ENCODE results near the gene GPR157.

Gene GPR157

DNA sequence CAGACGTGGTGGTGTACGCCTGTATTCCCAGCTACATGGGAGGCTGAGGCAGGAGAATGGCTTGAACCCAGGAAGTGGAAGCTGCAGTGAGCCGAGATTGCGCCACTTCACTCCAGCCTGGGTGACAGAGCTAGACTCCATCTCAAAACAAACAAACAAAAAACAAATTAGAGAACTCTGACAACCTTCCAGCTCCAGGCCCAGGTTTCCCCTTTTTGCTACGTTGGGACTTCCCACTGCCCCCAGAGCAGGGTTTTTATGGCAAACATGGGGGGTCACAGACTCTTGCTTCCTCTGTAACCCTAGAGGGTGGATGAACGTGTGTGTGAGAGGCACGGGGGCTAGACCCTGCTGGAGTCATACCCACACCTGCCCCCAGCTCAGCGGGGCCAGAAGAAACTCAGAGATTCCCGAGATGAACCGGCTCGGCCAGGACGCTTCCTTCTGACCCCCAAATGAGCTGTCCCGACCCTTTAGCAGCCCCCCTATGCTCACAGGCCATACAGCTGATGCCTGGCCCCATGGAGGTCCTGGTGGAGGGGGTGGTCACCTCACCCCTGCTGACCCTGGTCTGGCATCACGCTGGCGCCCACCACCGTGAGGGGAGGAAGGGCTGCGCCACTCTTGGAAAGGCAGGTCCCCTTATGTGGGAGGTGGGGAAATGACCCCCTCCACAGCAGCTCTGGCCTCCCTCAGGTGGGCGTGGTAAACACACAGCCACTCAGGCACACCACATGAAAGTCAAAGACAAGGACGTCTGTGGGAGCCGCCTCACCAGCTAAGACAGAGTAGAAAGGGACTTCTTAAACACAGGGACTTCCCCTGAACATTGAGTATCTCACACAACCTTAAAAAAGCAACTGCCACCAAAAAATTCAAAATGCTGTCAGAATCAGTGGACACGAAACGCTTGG is 7.1 kb downstream of the GPR157 start:
- H3K79me2 ChIP-seq (ENCODE audit: insufficient read depth, low read length): no peaks in the 10 kb centered on the region

DNA sequence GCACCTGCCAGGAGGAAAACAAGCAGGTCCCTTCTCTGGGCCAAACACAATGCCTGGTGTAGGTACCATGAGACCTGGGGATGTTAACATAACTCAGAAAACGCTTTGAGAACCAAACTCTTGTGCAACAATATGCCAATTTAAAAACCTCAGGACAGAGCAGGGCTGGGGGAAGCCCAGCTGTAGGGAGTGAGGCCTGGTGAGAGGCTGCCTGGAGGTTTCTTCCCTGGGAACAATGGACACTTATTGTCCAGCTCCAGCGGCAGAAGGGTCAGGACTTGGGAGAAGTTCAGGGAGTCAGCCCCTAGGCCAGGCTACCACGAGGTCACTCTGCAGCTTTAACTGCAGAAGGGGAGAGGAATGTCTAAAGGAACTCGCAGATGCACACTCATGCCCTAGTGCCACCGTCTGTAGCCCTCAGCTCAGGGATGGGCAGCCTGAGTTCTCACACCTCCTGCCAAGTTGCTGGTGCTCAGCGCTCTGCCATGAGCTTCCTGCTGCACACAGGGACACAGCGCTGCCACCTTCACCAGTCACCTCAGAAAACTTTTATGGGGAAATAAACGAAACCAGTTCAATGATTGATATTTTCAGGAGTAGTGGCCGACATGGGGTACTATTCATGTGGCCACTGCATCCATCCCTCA is 8.5 kb downstream of the GPR157 start:
- H3F3A ChIP-seq (ENCODE audit: insufficient read depth, low read length): no peaks in the 10 kb centered on the region
- no peak overlapping the region for H3K4me3 ChIP-seq (ENCODE audit: low read depth, low read length, poor library complexity, severe bottlenecking)
- no peaks in the 10 kb centered on the region; the same call in 1 of the 2 replicates for H3K27me3 ChIP-seq (ENCODE audit: insufficient read depth, low read length)
- H4K20me1 ChIP-seq (ENCODE audit: insufficient read depth, low read length): no peaks in the 10 kb centered on the region
- TF ChIP-seq EZH2 (IDR thresholded peaks at IDR 0.05; ENCODE audit: borderline replicate concordance, low read length): no peak
- TF ChIP-seq, protein P1, sequence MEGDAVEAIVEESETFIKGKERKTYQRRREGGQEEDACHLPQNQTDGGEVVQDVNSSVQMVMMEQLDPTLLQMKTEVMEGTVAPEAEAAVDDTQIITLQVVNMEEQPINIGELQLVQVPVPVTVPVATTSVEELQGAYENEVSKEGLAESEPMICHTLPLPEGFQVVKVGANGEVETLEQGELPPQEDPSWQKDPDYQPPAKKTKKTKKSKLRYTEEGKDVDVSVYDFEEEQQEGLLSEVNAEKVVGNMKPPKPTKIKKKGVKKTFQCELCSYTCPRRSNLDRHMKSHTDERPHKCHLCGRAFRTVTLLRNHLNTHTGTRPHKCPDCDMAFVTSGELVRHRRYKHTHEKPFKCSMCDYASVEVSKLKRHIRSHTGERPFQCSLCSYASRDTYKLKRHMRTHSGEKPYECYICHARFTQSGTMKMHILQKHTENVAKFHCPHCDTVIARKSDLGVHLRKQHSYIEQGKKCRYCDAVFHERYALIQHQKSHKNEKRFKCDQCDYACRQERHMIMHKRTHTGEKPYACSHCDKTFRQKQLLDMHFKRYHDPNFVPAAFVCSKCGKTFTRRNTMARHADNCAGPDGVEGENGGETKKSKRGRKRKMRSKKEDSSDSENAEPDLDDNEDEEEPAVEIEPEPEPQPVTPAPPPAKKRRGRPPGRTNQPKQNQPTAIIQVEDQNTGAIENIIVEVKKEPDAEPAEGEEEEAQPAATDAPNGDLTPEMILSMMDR (IDR thresholded peaks at IDR 0.05; ENCODE audit: low read length): no peak
- no peaks in the 10 kb centered on the region for H3K9me2 ChIP-seq (ENCODE audit: low read depth, low read length)
- no peaks in the 10 kb centered on the region for H3K79me2 ChIP-seq (ENCODE audit: insufficient read depth, low read length)
- H3K9me3 ChIP-seq (ENCODE audit: low read length): 0 out of 2 replicates have a peak, but pooled peaks cover 3% of the 10 kb centered on the region
- H3K27ac ChIP-seq (ENCODE audit: low read depth, low read length, poor library complexity, severe bottlenecking): no peak overlapping the region
- peaks cover 8% of the 10 kb centered on the region for H3K4me1 ChIP-seq (ENCODE audit: insufficient read depth, low read length, severe bottlenecking)
- H3K4me2 ChIP-seq (ENCODE audit: low read length): no peak overlapping the region
- no peak overlapping the region for H3K9ac ChIP-seq (ENCODE audit: low read length)
- H2AFZ ChIP-seq (ENCODE audit: low read length): no peak overlapping the region
- no peaks in the 10 kb centered on the region; the same call in 1 of the 2 replicates for H3K36me3 ChIP-seq (ENCODE audit: insufficient read depth, low read length)

More for the DNA sequence above, 7.1 kb downstream of the GPR157 start:
- Histone ChIP-seq H3K4me3 (ENCODE audit: low read depth, low read length, poor library complexity, severe bottlenecking) (no peak overlapping the region), H3F3A (ENCODE audit: insufficient read depth, low read length) (no peaks in the 10 kb centered on the region), H2AFZ (ENCODE audit: low read length) (no peak overlapping the region), H3K27ac (ENCODE audit: low read depth, low read length, poor library complexity, severe bottlenecking) (no peak overlapping the region), H3K9me2 (ENCODE audit: low read depth, low read length) (no peaks in the 10 kb centered on the region), H3K9ac (ENCODE audit: low read length) (no peak overlapping the region), H3K4me1 (ENCODE audit: insufficient read depth, low read length, severe bottlenecking) (peaks cover 8% of the 10 kb centered on the region), H4K20me1 (ENCODE audit: insufficient read depth, low read length) (no peaks in the 10 kb centered on the region), H3K4me2 (ENCODE audit: low read length) (no peak overlapping the region), H3K27me3 (ENCODE audit: insufficient read depth, low read length) (no peaks in the 10 kb centered on the region; the same call in 1 of the 2 replicates), H3K9me3 (ENCODE audit: low read length) (0 out of 2 replicates have a peak, but pooled peaks cover 3% of the 10 kb centered on the region), H3K36me3 (ENCODE audit: insufficient read depth, low read length) (no peaks in the 10 kb centered on the region; the same call in 1 of the 2 replicates)
- no peak for TF ChIP-seq EZH2 (IDR thresholded peaks at IDR 0.05; ENCODE audit: borderline replicate concordance, low read length)
- TF ChIP-seq, protein P1 (IDR thresholded peaks at IDR 0.05; ENCODE audit: low read length): no peak

DNA sequence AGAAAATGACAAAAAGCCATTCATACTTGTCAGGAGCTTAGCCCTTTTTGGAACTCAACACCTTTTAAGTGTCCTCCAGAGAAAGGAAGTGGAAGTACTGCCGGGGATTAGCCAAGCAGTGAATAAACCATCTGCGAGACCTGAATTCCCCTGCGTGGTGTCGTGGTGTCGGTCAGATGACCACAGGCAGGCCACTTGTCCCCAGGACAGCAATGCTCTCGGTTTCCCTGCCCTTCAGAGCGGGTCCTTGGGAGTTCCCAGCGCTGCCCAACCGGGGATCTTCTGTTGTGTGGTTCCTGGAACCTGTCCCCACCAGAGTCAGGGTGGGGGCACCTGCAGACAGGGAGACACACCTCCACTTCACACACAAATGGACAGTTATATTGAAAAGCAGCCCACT is 9.2 kb downstream of the GPR157 start:
- no peaks in the 10 kb centered on the region for H3K79me2 ChIP-seq (ENCODE audit: insufficient read depth, low read length)
- no peak overlapping the region for H3K9ac ChIP-seq (ENCODE audit: low read length)
- no peak overlapping the region for H3K27ac ChIP-seq (ENCODE audit: low read depth, low read length, poor library complexity, severe bottlenecking)
- no peak overlapping the region for H2AFZ ChIP-seq (ENCODE audit: low read length)
- no peak overlapping the region for H3K4me3 ChIP-seq (ENCODE audit: low read depth, low read length, poor library complexity, severe bottlenecking)
- no peaks in the 10 kb centered on the region for H4K20me1 ChIP-seq (ENCODE audit: insufficient read depth, low read length)
- H3K36me3 ChIP-seq (ENCODE audit: insufficient read depth, low read length): no peaks in the 10 kb centered on the region
- no peaks in the 10 kb centered on the region for H3K27me3 ChIP-seq (ENCODE audit: insufficient read depth, low read length)
- TF ChIP-seq EZH2 (IDR thresholded peaks at IDR 0.05; ENCODE audit: borderline replicate concordance, low read length): no peak
- TF ChIP-seq, protein P1 (IDR thresholded peaks at IDR 0.05; ENCODE audit: low read length): no peak
- no peak overlapping the region for H3K4me2 ChIP-seq (ENCODE audit: low read length)
- no peaks in the 10 kb centered on the region for H3F3A ChIP-seq (ENCODE audit: insufficient read depth, low read length)
- 0 out of 2 replicates have a peak, but pooled peaks cover 3% of the 10 kb centered on the region for H3K9me3 ChIP-seq (ENCODE audit: low read length)
- peaks cover 8% of the 10 kb centered on the region for H3K4me1 ChIP-seq (ENCODE audit: insufficient read depth, low read length, severe bottlenecking)
- no peaks in the 10 kb centered on the region for H3K9me2 ChIP-seq (ENCODE audit: low read depth, low read length)
